Activated T-cell treated with anti-CD3 and anti-CD28 coated beads for 24 hours (primary cell): ENCODE data around the gene SMAD4.
"Not testable (repeated sequence)": the region's sequence is repeated elsewhere in the genome, so short reads cannot be mapped to it uniquely, and the experiment has no call there.

ENCODE experiments used
- DNase-seq: peaks from one replicate; pipeline ENCODE4 v3.0.0-alpha.2; 2020; ENCODE audit warnings: low read depth

Gene SMAD4

DNA sequence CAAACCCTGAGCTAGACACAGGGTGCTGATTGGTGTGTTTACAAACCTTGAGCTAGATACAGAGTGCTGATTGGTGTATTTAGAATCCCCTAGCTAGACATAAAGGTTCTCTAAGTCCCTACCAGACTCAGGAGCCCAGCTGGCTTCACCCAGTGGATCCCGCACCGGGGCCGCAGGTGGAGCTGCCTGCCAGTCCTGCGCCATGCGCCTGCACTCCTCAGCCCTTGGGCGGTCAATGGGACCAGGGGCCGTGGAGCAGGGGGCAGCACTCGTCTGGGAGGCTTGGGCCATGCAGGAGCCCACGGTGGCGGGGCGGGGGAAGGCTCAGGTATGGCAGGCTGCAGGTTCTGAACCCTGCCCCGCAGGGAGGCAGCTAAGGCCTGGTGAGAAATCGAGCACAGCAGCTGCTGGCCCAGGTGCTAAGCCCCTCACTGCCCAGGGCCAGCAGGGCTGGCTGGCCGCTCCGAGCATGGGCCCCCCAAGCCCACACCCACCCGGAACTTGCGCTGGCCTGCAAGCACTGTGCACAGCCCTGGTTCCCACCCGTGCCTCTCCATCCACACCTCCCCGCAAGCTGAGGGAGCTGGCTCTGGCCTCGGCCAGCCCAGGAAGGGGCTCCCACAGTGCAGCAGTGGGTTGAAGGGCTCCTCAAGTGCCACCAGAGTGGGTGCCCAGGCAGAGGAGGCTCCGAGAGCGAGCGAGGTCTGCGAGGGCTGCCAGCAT, 81.8 kb downstream of the SMAD4 start:
- DNase-seq: not testable (repeated sequence)

GRCh38 chr18:51116996-51117395, 87.0 kb downstream of the SMAD4 start:
- not testable (repeated sequence) for DNase-seq

GRCh38 chr18:51119561-51119960, 89.5 kb downstream of the SMAD4 start:
- DNase-seq: not testable (repeated sequence)

GRCh38 chr18:51119976-51120375, 90.0 kb downstream of the SMAD4 start:
- not testable (repeated sequence) for DNase-seq

GRCh38 chr18:51120809-51121596, 91.0 kb downstream of the SMAD4 start:
- DNase-seq: no peak

DNA sequence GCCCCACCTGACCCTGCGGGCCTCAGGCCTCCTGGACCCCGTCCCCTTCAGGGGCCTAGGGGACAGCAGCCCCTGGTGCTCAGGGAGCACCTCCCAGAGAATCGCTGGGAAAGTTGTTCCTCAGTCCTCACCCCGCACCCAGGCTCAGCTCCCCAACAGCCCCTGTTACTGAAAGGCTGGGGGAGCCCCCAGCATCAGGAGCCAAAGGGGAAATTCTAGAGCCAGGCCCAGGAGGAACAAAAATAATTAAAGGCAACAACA, 91.5 kb downstream of the SMAD4 start:
- no peak for DNase-seq

DNA sequence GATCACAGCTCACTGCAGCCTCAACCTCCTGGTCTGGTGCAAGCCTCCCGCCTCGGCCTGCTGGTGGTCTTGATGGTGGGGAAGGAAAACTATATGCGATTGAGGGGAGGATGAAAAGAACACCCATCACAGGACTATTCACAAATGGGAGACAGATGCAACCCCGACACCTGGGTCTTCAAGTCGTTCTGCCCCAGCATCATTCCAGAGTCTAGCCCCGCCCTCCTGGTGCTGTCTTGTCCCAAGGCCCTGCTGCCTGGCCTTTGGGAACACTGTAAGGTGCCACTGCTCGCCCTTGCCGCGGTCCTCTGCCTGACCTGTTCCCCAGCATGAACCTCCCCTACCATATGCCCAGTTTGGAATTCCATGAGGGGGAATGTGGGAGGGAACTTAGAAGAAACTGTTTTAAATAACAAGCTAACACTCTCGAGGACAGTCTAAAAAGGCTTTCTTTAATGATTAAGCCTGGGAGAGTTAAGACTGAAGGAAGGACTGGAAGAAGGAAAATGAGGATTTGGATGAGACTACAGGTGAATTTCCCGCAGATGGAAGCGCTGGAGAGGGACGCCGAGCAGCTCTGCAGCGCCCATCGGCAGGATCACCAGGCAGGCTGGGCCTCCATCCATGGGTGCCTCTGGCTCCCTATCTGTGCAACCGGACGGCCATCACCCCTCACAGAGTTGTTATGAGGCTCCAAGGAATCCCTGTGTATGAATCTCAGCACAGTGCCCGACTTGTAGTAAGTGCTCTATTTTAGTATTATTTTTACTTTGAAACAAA, 92.4 kb downstream of the SMAD4 start:
- no peak for DNase-seq

DNA sequence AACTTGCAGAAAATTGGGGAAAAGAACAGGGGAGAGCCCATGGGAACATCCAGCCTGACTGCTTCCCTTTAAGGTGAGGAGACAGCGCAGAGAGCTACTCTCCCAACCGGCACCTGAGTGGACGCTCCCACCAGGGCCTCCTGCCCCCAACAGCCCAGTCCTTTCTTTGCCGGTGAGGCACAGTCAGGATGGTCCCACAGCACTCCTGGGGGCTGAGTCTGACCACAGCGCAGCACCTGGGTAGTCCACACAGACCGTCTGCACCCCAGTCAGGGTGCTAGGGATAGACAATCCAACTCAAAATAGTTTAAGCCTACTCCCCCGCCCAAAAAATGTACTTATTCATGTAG, 93.0 kb downstream of the SMAD4 start:
- DNase-seq: no peak

DNA sequence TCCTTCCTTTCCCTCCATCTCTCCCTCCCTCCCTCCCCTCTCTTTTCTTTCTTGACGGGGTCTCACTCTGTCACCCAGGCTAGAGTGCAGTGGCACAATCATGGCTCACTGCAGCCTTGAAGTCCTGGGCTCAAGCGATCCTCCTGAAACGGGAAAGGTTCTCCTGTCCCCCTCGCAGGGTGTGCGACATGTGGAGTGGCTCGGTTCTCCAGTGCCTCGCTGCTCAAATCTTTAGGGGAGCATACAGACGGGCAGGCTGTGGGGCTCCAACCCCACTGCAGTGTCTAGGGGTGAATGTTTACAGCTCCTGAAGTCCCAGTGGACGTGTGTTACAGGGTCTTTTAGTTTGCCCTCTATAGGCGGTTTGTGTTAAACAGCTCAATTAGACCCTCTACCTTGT, 93.5 kb downstream of the SMAD4 start:
- DNase-seq: no peak

DNA sequence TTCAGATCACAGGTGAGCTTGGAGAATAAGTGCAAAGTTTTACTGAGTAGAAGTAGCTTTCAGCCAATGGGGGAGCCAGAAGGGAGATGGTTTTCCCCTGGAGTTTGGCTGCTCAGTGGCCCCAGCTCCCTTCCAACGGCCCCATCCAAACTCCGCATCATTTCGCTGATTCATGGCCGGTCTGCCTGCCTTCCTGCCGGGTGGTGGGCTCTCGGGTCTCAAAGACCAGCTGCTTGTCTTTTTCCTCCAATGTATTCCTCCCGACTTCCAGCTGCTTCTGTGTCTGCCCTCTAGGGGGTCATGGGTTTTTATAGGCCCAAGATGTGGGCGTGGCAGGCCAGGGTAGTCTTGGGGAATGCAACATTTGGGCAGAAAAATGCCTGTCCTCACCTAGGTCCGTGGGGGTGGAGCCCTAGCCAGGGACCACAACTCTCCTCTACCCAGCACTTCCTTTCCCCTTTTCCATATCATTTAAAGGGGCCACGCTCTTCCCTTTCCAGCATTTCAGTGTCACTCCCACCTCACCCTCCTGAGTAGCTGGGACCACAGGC, 94.0 kb downstream of the SMAD4 start:
- DNase-seq: no peak

- DNase-seq: no peak
These were observed 96.0 kb downstream of the SMAD4 start for GRCh38 chr18:51125976-51126375.

DNA sequence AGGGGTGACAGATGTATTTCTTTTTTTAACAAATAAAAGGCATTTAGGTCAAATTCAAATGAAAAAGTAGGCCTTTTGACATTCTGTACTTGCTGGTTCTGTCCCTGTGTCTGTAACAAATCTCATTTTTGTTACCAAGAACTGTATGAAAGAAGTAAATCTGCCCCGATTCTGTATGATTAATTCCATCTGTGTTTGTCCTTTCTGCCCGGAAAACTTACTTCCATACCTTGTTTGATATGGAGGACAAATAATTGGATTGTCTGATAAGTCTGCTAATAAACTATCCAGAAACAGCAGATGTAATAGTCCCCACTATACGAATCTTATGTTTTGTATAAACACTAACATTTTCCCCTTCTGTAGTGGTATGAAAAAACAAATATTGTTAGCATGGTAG, 97.7 kb downstream of the SMAD4 start:
- DNase-seq: no peak

- no peak for DNase-seq
These were observed 98.5 kb downstream of the SMAD4 start for GRCh38 chr18:51128533-51128932.

DNA sequence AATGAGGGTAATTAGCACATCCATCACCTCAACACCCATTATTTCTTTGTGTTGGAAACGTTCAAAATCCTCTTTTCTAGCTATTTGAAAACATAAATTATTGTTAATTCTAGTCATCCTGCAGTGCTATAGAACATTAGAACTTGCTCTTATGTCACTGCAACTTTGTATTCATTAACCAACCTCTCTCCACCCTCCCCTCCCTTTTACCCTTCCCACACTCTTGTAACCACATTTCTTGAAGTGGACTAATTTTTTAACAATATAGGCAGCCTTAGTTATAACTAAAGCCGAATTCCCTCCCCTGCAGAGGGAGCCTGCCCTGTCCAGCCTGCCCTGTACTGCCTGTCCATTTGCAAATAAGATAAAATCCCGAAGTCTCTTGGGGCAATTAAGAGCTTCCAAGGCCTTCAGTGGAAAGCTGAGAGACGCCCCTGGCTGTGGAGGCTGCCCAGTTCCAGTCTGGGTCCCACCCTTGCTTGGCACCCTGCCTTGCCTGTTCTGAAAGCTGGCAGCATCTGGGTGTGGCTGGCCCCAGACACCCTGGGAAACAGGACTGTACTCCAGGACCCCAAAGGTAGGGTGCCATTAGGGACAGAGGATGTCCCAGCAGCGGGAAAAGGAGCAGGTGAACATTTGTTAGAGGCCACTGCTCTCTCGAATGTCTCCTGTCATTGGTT, 102.4 kb downstream of the SMAD4 start:
- DNase-seq: no peak

DNA sequence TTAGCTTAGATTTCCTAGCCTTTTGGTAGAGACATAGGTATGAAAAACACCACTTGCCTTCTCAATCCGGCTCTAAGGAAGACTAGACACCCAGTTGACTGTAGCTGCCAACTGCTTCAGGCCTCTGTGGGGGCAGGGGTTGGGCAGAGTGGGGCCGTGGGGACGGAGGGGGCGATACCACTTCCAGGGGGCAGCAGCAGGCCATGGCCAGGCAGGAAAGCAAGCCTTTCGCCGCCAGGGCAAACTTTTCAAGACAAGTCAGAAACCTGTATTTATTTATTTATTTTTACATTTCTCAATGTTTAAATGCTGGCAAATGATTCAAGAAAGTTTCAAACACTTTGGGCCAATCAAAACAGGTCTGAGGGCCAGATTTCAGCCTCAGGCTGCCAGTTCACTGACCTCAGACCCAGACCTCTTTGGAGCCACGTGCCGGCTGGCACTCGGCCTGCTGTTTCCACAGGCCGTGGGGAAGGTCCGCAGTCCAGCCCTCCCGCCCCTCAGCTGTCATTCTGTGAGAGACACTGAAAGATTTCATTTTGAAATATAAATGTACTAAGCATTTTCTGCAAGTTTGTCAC, 103.7 kb downstream of the SMAD4 start:
- no peak for DNase-seq
